Putamen (tissue), 1 donor: ENCODE results near the gene C4orf50.

Source experiments
- DNase-seq: peaks from one replicate; pipeline ENCODE4 v3.0.0-alpha.2; 2016; ENCODE audit warnings: low spot score

The C4orf50 gene

DNA sequence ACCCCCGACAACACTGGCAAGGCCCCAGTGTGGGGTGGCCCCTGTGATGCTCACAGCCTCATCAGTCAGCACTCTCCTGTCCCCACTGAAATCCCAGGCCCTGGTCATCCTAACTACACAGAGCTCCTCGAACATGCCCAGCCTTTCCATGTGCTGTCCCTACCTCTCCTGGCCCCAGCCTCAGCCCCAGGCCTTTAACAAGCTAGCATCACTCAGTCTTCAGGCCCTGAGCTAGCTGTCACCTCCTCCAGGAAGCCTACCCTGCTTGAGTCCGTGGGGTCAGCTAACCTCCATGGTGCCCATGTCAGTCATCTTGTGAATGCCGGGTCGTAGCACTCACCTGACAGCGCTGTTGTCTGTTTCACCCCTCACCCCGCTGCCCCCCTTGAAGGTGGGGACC, 25.6 kb upstream of the C4orf50 start:
- DNase-seq: no peak

DNA sequence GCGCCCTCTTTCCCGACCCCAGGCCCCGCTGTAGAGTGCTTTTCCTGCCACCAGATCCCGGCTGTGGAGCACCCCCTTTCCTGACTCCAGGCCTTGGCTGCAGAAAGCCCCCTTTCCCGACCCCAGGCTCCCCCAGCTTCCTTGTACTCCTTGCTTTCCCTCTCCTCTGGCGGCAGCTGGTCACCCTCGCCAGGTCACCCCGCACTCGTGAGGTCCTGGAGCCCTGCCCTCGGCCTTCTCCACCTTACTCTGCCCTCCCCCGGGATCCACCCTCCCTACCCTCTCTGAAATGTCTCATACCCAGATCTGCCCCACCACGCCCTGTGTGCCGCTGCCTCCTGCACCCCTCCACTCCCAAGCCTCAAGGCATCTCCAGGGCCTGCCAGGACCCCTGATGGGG, 25.0 kb upstream of the C4orf50 start:
- no peak for DNase-seq

DNA sequence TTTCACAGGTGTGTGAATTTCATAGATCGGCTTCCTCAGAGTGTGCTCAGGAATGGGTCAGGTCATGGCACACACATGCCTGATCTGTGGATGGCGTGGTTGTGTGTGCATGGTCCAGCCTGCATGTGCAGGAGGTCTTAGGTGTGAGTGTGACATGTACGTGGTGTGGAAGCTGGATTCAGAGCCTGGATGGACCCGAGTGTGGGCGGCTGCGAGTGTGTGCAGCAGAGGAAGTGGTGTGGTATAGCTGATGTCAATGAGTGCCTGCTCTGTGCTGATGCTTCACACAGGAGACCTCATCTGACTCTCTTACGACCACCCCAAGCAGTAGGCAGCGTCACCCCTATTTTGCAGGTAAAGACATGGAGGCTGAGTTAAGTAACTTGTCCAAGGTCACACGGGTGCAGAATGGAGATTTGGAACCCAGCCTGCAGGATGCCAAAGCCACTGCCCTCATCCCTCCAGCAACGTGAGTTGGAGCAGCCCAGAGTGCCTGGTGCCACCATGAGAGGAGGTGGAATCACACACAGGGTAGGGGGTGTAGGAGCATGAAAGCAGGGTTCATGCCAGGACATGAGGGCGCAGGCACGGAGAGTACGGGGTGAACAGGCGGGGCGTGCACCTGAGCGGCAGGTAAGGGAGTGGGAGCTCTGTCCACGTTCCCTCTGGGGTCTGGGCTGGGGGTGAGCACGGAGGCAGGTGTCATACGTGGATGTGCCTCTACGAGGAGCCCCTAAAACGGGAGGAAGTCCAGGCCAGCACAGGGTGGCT, 24.2 kb upstream of the C4orf50 start:
- no peak for DNase-seq

DNA sequence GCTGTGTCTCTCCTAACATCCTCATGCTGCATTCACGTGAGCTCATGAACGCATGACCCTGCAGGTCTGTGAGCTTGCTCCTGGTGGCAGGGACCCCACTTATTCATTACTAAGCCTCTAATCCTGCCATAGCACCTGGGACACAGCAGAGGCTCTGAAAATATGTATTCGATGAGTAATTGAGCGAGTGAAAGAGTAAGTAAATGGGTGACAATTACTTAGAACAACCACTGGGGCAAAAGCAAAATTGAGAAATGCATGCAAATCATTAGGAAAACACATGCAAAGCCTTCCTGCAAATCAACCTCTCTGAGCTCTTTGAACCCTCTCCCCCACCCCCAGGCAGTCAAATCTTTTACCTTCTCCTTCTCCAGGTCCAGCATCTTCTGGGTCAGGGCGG, 23.6 kb upstream of the C4orf50 start:
- DNase-seq: no peak

DNA sequence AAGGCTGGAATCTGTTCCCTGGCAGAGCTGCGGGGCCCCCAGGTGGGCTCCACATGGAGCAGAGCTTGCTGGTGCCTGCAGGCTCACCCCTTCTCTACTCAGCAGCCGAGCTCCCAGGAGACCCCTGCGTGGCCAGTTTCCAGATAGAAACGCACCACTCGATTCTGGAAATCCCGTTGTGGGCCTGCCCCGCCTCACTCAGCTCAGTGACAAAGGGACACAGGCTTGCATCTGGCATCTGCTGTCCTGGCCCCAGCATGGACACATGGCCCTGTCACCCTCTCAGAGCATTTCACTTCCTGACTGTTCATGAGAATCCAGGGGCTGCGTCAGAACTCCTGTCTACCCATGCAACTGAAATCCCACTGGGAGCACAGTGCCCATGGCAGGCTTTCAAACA, 20.5 kb upstream of the C4orf50 start:
- DNase-seq: no peak

DNA sequence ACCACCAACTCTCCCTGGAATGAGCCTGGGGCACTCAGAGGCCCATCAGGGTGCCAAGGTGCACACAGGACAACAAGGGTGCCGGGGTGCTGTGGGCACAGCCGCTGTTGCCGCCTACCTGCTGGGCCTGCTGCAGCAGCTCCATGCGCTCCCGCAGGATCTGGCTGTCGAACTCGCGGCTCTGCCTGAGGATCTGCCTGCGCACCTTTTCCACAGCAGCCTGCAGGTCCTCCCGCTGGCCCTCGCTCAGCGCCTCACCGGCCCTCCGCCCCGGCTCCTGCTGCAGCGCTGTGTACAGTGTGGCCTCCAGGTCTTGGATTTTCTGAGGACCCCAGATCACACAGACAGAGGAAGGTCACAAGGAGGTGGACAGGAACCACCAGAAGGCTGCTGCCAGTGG, 17.6 kb upstream of the C4orf50 start:
- no peak for DNase-seq

DNA sequence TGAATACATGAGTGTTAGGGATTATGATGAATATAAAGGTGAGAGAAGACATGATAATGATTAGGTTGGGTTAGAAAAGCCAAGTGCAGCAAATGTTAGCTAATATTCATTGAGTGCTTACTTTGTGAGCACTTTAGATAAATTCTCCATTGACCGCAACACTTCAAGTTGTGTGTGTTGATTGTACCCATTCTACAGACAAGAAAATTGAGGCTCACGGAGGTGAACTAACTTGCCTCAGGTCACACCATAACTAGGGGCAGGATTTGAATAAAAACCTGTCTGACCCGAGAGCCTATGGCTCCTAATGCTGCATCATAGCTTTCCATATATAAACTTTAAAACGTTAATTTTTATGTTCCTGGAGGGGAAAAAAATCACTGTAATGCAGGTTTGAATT, 15.2 kb upstream of the C4orf50 start:
- DNase-seq: no peak

DNA sequence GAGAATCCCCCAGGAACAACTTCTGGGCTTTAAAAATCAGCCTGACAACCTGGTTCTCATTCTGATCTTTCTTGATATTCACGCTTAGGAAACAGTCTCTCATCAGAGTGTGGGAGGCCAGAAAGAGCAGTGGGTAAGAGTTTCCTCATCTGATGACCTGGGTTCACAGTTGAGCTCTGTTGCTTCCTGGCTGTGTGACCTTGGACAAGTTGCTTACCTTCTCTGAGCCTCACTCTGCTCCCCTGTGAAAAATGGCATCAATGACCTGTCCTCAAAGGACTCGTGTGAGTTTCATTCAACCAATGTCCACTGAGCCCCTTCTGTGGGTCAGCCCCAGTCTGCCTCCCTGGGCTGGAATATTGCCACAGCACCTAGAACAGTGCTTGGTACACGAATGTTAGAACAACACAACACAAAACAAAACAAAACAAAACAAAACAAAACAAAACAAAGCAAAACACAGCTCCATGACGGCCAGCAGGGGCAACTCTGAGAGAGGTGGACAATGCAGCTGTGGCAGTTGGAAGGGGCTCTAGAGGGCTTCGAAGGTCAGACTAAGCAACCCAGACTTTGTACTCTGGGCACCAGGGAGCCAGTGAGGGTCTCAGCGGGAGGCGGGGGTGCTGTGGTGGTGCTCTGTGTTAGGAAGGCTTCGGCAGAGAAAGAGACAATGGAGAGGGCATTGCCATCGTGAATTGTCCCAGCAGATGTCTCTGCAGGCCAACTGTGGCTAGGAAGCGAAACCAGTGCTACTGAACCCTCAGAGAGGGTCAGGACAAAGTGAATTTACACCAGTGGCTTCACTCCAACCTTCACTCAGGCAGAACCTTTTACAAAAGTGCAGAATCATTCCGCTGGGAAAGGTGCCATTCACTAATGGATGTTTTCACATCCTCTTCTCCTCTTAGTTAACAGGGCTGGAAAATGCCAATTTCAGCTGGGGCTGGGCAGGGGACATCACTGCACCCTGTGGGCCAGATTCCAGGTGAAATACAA, 14.3 kb upstream of the C4orf50 start:
- peak; percentile 52 for DNase-seq

DNA sequence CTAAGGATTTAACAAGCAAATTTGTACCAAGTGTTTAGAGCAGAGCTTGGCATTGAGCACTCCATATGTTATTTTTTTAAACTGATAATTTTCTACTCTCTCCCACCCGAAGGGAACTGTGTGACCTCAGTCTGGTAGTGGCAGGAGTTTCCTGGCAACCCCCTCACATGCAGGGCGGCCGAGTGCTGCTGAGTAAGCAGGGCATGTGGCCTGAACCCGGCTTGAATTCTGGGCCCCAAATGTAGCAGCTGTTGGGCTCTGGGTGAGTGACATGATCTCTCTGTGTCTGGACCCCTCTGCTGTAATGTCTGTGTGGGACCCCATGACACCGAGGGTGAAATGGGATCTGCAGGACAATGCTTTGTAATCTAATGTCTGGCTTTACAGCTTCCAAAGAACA, 13.6 kb upstream of the C4orf50 start:
- DNase-seq: no peak

DNA sequence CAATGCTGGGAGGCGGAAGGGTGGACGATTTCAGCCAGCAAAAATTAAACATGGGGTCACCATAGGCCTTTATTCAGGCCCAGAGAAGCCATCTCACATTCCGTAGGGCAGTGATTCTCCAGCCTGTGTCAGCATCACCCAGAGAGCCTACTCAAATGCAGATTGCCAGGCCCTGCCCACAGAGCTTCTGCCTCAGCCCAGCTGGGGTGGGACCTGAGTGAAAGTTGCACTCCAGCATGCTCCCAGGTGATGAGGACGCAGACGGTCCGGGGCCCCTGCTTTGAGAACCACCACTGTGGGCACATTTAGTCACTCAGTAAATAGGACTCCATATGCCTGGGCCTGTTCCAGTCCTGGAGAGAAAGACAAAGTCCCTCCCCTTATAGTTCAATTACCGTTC, 12.4 kb upstream of the C4orf50 start:
- DNase-seq: no peak

DNA sequence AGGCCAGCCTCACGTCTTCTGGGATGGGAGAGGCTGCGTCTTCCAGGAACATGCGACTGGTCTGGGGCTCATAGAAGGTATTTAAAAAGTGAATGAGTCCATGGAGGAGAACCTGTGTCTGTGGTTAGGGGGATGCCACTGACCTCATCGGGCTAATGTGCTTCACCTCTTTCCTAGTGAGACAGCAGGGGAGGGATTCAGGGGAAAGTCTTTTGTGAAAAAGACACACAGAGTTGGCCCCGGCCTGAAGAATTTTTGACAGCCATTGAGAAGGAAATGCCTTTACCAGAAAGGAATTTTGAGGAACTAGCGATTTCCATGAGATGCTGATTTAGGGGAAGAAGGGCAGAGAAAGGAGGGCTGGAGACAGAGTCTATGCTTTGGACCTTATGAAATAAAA, 11.0 kb upstream of the C4orf50 start:
- DNase-seq: no peak

DNA sequence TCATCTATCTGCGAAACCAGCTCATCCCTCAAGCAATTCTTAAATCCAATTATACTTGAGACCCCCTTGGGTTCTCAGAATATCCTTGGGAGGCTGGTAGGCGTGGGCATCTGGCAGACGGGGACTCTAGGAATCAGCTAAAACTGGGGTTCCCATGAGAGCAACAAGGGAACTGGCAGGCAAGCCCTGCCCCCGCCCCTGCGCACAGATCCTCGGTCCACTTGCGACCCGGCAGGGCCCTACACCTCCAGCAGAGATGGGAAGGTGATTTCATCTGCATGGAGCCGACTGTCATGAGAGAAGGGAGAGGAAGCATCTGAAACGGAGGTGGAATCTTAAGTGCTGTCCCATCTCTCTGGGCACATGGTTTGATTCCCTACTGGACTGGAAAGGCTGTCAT, 9.9 kb upstream of the C4orf50 start:
- DNase-seq: no peak

DNA sequence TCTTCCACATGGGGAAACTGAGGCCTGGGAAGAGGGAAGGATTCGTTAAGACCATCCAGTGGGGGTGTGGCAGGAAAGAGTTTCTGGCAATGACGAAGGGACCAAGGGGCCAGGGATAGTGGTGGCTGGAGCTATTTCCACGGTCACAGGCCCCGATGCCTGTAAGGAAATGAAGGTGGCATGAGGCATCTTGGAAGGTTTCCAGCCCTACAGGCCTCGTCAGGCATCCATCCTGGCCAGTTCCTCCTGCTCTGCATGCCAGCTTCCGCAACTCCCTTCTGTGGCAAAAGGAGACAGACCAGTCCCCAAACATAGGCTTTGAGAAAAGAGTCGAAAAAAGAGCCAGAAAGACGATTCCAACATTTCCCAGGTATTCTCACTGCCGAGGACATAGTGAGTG, 9.2 kb upstream of the C4orf50 start:
- no peak for DNase-seq

DNA sequence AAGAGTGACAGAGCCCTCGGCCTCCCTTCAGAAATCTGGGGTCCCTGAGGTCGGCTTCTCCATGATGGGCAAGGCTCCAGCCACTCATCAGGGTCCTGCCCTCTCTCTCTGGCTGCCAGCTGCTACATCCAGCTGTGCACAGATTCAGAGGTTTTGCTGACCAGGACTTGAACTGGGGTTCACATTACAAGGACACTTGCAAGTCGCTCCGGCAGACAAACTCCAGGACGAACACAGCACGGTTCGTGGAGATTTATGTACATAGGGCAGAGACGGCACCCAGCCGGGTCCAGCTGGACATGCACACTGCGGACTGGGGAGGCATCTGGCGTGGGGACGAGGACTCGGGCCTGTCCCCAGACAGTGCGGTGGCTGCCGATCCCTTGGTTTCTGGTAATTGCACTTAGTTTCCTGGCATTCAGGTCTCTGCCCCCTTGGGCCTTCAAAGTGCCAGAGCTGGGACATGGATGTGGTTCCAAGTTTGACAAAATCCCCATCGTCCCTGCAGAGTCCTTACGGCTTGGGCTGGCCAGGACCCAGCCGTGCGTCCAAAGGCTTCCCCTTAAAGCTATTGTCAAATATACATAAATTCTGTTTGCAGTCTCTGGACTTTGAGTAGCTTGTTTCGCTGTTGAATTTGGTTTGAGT, 6.2 kb upstream of the C4orf50 start:
- no peak for DNase-seq

DNA sequence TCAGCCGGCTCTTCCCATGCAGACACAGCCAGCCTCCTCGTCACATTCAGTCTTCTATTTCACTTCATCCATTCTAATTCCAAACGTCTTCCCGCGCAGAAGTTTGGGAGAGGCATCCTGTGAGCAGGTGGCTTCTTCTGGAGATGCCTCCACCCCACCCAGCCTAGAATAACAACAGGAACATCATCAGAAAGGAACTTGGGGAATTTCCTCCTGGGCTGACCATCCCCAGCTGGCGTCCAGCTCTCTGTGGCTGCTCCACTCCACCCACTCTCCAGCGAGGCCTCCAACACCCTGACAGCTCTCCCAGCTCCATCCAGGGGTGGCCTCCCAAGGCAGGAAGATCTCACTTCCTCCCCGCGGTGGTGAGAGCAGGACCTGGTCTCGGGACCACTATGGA, 5.5 kb upstream of the C4orf50 start:
- no peak for DNase-seq

DNA sequence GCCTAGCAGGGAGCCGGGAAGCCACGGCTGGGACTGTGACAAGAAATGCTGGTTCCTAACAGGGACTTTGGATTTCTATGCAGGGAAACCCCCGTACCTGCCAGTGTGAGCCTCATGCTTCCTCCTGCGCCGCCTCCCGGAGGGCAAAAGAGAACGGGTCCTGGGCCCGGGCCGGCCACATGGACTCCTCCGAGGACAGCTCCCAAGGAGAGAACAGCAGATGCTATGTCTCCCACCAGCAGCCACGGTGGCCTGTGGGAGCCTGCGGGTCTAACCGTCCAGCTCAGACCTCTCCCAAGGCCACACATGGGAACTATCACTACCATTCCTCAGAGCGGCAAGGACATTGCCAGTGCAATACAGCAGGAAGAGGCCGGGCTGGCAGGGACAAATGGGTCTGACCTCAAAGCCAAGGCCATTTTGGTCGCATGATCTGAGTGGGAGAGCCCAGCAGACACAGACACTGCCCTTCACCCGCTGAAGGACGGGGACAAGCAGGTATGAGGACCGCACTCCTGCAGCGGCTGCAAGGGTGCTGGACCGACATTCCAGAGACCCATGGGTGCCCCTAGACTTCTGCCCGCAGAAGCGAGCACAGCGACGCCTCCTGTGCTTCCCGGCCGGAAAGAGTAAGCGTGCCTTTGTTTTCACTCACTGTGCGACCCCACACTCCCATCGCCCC, 4.5 kb upstream of the C4orf50 start:
- DNase-seq: no peak

DNA sequence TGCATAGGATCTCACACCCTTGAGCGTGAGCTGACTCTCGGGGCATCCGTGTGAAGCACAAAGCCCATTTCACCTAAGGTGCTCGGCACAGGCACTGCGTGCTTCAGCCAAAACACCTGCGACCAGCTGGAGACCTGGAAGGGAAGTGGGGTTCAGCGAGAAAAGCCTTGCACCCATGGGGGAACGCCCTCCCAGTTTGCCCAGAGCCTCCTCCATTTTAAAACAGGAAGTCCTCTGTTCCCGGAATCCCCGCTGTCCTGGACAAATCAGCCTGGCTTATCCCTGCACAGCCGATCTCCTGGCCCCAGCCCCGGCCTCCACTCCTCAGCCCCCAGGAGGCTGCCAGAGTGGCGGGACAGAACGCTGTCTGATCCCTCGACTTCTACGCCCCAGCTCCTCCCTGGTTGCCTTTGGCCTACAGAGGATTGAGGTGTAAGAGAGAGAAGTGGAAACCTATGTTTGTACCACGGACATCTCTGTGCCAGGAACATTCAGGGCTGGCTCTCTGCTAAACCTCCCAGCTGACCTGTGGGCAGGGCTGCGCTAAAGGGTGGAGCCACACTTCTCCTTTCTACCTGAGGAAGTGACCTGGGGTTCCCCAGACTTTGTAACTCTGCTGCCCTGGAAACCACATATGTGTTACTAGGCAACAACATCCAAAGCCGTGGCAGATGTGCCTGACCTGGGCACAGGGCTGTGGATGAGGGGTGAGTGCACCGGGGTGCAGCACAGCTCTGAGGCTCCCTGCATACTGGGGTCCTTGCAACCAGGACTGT, 3.8 kb upstream of the C4orf50 start:
- DNase-seq: no peak

DNA sequence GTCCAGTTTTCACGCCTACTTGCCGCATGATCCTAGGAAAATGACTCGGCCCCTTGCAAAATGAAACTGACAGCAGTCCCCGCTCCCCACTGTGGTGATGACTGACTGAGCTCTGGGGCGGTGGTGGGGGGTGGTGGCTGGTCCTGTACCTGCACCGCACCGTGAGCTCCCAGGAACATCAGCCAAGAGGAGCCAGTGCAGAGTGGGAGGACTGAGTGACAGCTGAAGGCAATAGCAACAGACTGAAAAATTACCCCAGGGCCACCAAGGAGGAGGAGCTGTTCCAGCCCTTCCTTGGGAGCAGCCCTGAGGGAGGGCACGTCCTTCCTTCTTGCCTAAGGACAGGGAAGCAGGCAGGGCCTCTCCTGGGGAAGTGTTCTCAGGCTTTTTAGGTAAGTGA, 2.4 kb upstream of the C4orf50 start:
- peak; percentile 61 for DNase-seq

DNA sequence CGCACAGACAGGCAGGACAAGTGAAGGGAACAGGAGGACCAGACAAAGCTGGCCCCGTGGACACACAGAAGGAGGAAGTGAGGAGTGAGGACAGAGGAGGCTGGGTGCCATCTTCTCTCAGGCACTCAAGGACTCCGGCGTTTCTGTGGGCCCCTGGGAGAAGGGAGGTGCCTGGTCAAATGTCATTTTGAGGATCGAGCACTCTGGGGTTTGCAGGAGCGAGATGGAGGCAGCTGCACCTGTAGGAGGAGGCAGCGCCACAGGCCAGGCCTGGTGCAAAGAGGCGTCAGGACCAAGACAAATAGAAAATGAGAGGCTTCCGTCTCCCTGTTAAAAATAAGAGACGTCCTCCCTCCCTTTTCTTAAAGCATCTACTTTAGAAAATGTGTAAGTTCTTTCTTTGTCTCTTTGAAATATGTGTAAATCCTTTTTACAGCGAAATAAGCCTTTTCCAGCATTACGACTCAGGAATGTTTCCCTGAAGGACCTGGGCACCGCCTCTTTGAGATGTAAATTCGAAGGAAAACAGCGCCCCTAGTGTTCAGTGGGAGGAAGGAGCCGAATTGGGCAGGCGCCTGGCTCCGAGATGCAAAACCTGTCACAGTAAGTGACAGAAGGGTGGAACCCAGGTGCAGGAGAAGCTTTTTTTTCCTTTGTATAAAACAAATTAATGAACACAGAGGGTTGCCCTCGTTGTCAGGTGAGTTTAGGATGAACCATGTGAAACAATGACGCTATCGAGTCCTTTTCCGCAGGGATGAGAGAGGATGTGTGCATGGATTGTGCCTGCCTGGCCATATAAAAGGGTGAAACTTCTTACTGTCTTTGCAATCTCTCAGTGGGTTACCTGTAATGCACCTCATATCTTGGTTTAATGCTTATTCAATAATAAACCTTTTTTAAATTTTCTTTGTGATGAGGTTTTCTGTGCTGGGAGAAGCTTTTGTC, 1.4 kb upstream of the C4orf50 start:
- peak; percentile 64 for DNase-seq

DNA sequence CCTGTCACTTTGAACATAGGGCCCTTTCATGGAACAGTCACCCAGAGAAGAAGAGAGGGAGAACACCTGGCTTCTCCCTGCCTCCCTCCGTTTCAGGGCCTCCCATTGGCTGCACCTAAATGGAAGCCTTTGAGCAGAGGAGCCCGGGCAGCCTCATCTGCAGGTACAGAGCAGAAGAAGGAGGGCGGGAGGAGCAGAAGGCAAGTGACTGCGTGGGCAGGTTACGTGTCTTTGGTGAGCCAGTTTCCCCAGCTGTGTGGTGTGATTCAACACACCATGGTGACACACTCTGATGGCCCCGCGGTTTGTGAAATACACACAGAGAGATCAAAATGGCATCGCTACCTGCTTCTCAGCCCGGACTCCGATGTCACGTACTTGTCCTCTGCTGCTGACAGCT, 431 bp downstream of the C4orf50 start:
- DNase-seq: peak; percentile 34
